ENCODE data around the gene WIPF1. TPM values are rescaled to one million over a fixed set of nuclear protein-coding genes. Genes with fewer than 3 reads are reported as not detected.
A peak's percentile ranks its signal among the peaks of the same experiment; 100 is the strongest.

Gene WIPF1
- total RNA-seq, 1 donor from 2014 or later: 293 TPM

DNA sequence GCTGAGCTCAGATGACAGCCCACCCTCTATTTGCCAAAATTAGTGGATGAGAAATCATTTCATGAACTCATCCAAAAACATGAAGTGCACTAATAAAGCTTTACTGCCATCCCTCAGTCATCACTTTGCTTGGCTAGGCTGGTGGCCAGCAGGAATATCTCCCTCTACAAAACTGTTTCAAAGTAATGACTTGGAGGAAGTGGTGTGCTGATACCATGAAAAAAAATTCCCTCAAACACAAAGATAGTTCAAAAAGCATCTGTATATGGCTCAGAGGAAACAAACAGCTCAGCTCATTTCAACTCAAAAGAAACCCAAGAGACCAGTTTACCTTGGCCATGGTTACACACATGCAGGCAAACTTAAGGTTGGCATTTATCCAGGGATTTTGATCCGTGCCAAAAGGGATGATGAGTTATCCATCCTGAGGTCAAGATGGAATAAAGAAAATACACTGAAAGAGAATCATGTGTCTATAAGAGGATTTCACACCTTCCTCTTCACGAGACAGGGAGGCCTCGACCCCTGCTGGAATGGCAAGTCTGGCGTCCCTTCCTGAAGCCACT, 18.4 kb upstream of the WIPF1 start:
- no peaks in the 10 kb centered on the region for H3K9me3 Mint-ChIP-seq
- DNase-seq: no peak
- peak overlapping the region; percentile 83 for H3K27ac Mint-ChIP-seq
- H3K4me3 Mint-ChIP-seq: peak overlapping the region; percentile 63
- intact Hi-C loops (cut with micrococcal nuclease): loop anchor here (1.0 to 5.0 kb wide), 3 partner anchors 8 to 39 kb away; no protein-coding TSS in a partner anchor
- no peaks in the 10 kb centered on the region for H3K27me3 Mint-ChIP-seq
- no peak for TF ChIP-seq CTCF (IDR thresholded peaks at IDR 0.05)
- ChIA-PET POLR2A (interaction anchor here (0.6 to 12.6 kb wide), 4 partner anchors 10 to 652 kb away, joined by 4 to 301 read pairs (median 6); partner anchors contain the start of gene WIPF1), CTCF (interaction anchor here (1.0 to 2.6 kb wide), 2 partner anchors 13 to 71 kb away, joined by 3 to 9 read pairs; no protein-coding TSS in a partner anchor)
- peaks cover 50% of the 10 kb centered on the region for H3K36me3 Mint-ChIP-seq (ENCODE audit: low read depth)
- peak; percentile 18 for ATAC-seq (ENCODE audit: low read depth)
- peaks cover 83% of the 10 kb centered on the region for H3K4me1 Mint-ChIP-seq

GRCh38 chr2:174614261-174614660, 16.7 kb upstream of the WIPF1 start:
- H3K4me1 Mint-ChIP-seq: peaks cover 91% of the 10 kb centered on the region
- ChIA-PET POLR2A (interaction anchor here (1.1 to 12.6 kb wide), 2 partner anchors 11 to 19 kb away, joined by 3 to 301 read pairs; partner anchors contain the start of gene WIPF1), CTCF (interaction anchor here (1.1 to 2.6 kb wide), 6 partner anchors 10 to 151 kb away, joined by 3 to 9 read pairs (median 4); no protein-coding TSS in a partner anchor)
- no peak overlapping the region for H3K4me3 Mint-ChIP-seq
- peak overlapping the region; percentile 61 for H3K27ac Mint-ChIP-seq
- ATAC-seq (ENCODE audit: low read depth) (no peak), DNase-seq (no peak)
- peaks cover 47% of the 10 kb centered on the region for H3K36me3 Mint-ChIP-seq (ENCODE audit: low read depth)
- no peaks in the 10 kb centered on the region for H3K27me3 Mint-ChIP-seq
- H3K9me3 Mint-ChIP-seq: no peaks in the 10 kb centered on the region
- TF ChIP-seq CTCF (IDR thresholded peaks at IDR 0.05): no peak
- intact Hi-C loops (cut with micrococcal nuclease): no loop called here

DNA sequence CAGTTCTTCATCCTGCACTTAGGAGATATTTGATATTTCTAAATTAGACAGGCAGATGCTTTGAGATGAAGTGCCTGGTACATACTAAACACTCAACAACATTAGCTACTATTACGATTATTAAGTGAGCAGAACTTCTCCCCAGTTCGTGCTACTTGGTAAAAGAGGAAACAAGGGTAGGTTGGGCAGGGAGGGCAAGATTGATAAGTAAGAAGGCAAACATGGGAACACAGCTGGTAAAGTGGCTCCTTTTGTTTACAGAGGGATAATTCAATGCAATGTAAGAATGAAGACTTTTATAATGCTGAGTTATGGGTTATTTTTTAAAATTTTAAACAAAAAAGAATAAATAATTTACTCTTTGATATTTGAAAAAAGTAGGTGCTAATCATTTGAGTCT, 15.9 kb upstream of the WIPF1 start:
- no peak for ATAC-seq (ENCODE audit: low read depth)
- intact Hi-C loops (cut with micrococcal nuclease): loop anchor here (1.0 kb wide), 1 partner anchor 8 kb away; no protein-coding TSS in a partner anchor
- Mint-ChIP-seq H3K27me3 (no peaks in the 10 kb centered on the region), H3K27ac (peak overlapping the region; percentile 79), H3K36me3 (ENCODE audit: low read depth) (peaks cover 44% of the 10 kb centered on the region), H3K4me1 (peaks cover 93% of the 10 kb centered on the region), H3K4me3 (no peak overlapping the region), H3K9me3 (no peaks in the 10 kb centered on the region)
- no peak for DNase-seq
- no peak for TF ChIP-seq CTCF (IDR thresholded peaks at IDR 0.05)
- POLR2A ChIA-PET: interaction anchor here (1.1 to 12.6 kb wide), 4 partner anchors 10 to 127 kb away, joined by 3 to 301 read pairs (median 4); partner anchors contain the start of genes GPR155 and WIPF1
- CTCF ChIA-PET: interaction anchor here (0.8 to 1.4 kb wide), 5 partner anchors 11 to 150 kb away, joined by 3 to 7 read pairs (median 4); no protein-coding TSS in a partner anchor

- ATAC-seq (ENCODE audit: low read depth) (no peak), DNase-seq (no peak)
- no peak overlapping the region for H3K4me3 Mint-ChIP-seq
- peak overlapping the region; percentile 79 for H3K27ac Mint-ChIP-seq
- ChIA-PET POLR2A (interaction anchor here (0.8 to 12.6 kb wide), 6 partner anchors 10 to 126 kb away, joined by 3 to 301 read pairs (median 4); partner anchors contain the start of genes GPR155 and WIPF1), CTCF (interaction anchor here (0.8 to 1.2 kb wide), 3 partner anchors 21 to 75 kb away, joined by 3 to 7 read pairs (median 3); no protein-coding TSS in a partner anchor)
- H3K9me3 Mint-ChIP-seq: no peaks in the 10 kb centered on the region
- H3K27me3 Mint-ChIP-seq: no peaks in the 10 kb centered on the region
- H3K4me1 Mint-ChIP-seq: peaks cover 95% of the 10 kb centered on the region
- peaks cover 41% of the 10 kb centered on the region for H3K36me3 Mint-ChIP-seq (ENCODE audit: low read depth)
- intact Hi-C loops (cut with micrococcal nuclease): loop anchor here (1.0 kb wide), 1 partner anchor 8 kb away; no protein-coding TSS in a partner anchor
- TF ChIP-seq CTCF (IDR thresholded peaks at IDR 0.05): no peak
These were observed 15.4 kb upstream of the WIPF1 start for GRCh38 chr2:174612970-174613369.

GRCh38 chr2:174611854-174612253, 14.2 kb upstream of the WIPF1 start:
- Mint-ChIP-seq H3K4me3 (no peak overlapping the region), H3K9me3 (no peaks in the 10 kb centered on the region), H3K27me3 (no peaks in the 10 kb centered on the region), H3K36me3 (ENCODE audit: low read depth) (peaks cover 30% of the 10 kb centered on the region), H3K27ac (peak overlapping the region; percentile 95), H3K4me1 (peaks cover 93% of the 10 kb centered on the region)
- peak; percentile 18 for ATAC-seq (ENCODE audit: low read depth)
- POLR2A ChIA-PET: interaction anchor here (0.7 to 12.6 kb wide), 4 partner anchors 9 to 22 kb away, joined by 3 to 301 read pairs (median 34); partner anchors contain the start of gene WIPF1
- CTCF ChIA-PET: interaction anchor here (3.5 kb wide), 1 partner anchor 34 kb away, joined by 16 read pairs; no protein-coding TSS in a partner anchor
- no peak for TF ChIP-seq CTCF (IDR thresholded peaks at IDR 0.05)
- intact Hi-C loops (cut with micrococcal nuclease): no loop called here
- no peak for DNase-seq

All from activated B cell treated with CpG ODN at 0.5 μM for 24 hours (primary cell).